Adipose tissue (tissue), 3 donors: ENCODE results near the gene SHMT2. TPM values are rescaled to one million over a fixed set of nuclear protein-coding genes. Genes with fewer than 3 reads are reported as not detected.

Experiments
- H3K27ac ChIP-seq: one replicate; pipeline ENCODE4 v1.5.1; 2013; ENCODE audit warnings: low read depth, low read length
- WGBS, 3 donors: extraction: QIAGEN DNeasy Blood & Tissue Kit; methylation state at CpG; one replicate each; pipeline ENCODE4 v1.1.7; 2013; 5-methylcytosine and 5-hydroxymethylcytosine counted together
- polyA plus RNA-seq, 3 donors: library from polyadenylated mRNA; stranded (reverse); fragments of 200-250 nt; gene quantifications; one replicate each; pipeline ENCODE4 v1.2.3, GENCODE V29; 2013
- donor health status: healthy with polysubstance abuse.
- donor health status: Bipolar disorder and iron deficiency.
- donor health status: healthy.

SHMT2 gene
- polyA plus RNA-seq, 3 donors: 39.3 to 71.7 (median 60.8) TPM

- WGBS, 3 donors: 18 to 25% (median 21%) methylated on average over 24 of the region's 24 CpGs
- H3K27ac ChIP-seq: no peak overlapping the region
These were observed 8.2 kb upstream of the SHMT2 start for GRCh38 chr12:57221169-57221917.

GRCh38 chr12:57222286-57223190 lies 7.0 kb upstream of the SHMT2 start:
- no peak overlapping the region for H3K27ac ChIP-seq
- 36 to 48% (median 41%) methylated on average over 13 of the region's 13 CpGs for WGBS, 3 donors

GRCh38 chr12:57223191-57224165 lies 6.0 kb upstream of the SHMT2 start:
- H3K27ac ChIP-seq: no peak overlapping the region
- 46 to 57% (median 48%) methylated on average over 22 of the region's 22 CpGs for WGBS, 3 donors

- 44 to 47% (median 46%) methylated on average over 30 of the region's 30 CpGs for WGBS, 3 donors
These were observed 5.1 kb upstream of the SHMT2 start for GRCh38 chr12:57224278-57224972.

GRCh38 chr12:57224973-57225679 lies 4.4 kb upstream of the SHMT2 start:
- WGBS, 3 donors: 12 to 14% (median 13%) methylated on average over 61 of the region's 61 CpGs
- H3K27ac ChIP-seq: no peak overlapping the region

More at GRCh38 chr12:57224278-57224972, 5.1 kb upstream of the SHMT2 start:
- no peak overlapping the region for H3K27ac ChIP-seq

- 39 to 49% (median 41%) methylated on average over 18 of the region's 18 CpGs for WGBS, 3 donors
- H3K27ac ChIP-seq: no peak overlapping the region
These were observed 3.8 kb upstream of the SHMT2 start for GRCh38 chr12:57225680-57226210.

- H3K27ac ChIP-seq: no peak overlapping the region
- WGBS, 3 donors: 11 to 16% (median 13%) methylated on average over 31 to 35 of the region's 35 CpGs
These were observed 2.8 kb upstream of the SHMT2 start for GRCh38 chr12:57226588-57227314.

- H3K27ac ChIP-seq: no peak overlapping the region
- 44 to 68% (median 52%) methylated on average over 7 of the region's 8 CpGs for WGBS, 3 donors
These were observed 2.0 kb upstream of the SHMT2 start for GRCh38 chr12:57227315-57228115.

- 6 to 15% (median 8%) methylated on average over 9 of the region's 9 CpGs for WGBS, 3 donors
These were observed 371 bp upstream of the SHMT2 start for GRCh38 chr12:57229046-57229633.

GRCh38 chr12:57230381-57231155 lies 1.1 kb downstream of the SHMT2 start:
- no peak overlapping the region for H3K27ac ChIP-seq
- 32 to 56% (median 51%) methylated on average over 10 of the region's 10 CpGs for WGBS, 3 donors

More at GRCh38 chr12:57229046-57229633, 371 bp upstream of the SHMT2 start:
- H3K27ac ChIP-seq: no peak overlapping the region

GRCh38 chr12:57231276-57232021 lies 1.9 kb downstream of the SHMT2 start:
- H3K27ac ChIP-seq: no peak overlapping the region
- 85 to 91% (median 90%) methylated on average over 13 of the region's 13 CpGs for WGBS, 3 donors

GRCh38 chr12:57232156-57232756 lies 2.7 kb downstream of the SHMT2 start:
- 87 to 92% (median 89%) methylated on average over 19 of the region's 19 CpGs for WGBS, 3 donors
- no peak overlapping the region for H3K27ac ChIP-seq
